Omental fat pad (tissue), 4 donors: ENCODE data around the gene HBB. TPM values are rescaled to one million over a fixed set of nuclear protein-coding genes. Genes with fewer than 3 reads are reported as not detected.

Experiments used
- ATAC-seq: fragments of 150-250 bp; one replicate; pipeline ENCODE4 v1.9.1; 2016; ENCODE audit warnings: mild to moderate bottlenecking, moderate library complexity; ENCODE audit not compliant: low FRiP score
- DNase-seq: peaks from one replicate; pipeline ENCODE4 v3.0.0-alpha.2; 2019; ENCODE audit warnings: low spot score
- total RNA-seq, 4 donors: library from RNA; depleted of rRNA; stranded (reverse); fragments of >200 nt; gene quantifications; one replicate each; pipeline ENCODE4 v1.1.0, GENCODE V29; 2016
- TF ChIP-seq, protein P1 (sequence below), 3 donors: fragments of 450-650 bp; IDR thresholded peaks; one replicate each; pipeline ENCODE4 v1.5.1; 2016 to 2017; ENCODE audit warnings: antibody characterized with exemption in 3 of 3, mild to moderate bottlenecking in 3 of 3, moderate library complexity in 2 of 3

HBB gene
- total RNA-seq, 4 donors from 2014 or later, result 160 to 1,928 (median 219) TPM

DNA sequence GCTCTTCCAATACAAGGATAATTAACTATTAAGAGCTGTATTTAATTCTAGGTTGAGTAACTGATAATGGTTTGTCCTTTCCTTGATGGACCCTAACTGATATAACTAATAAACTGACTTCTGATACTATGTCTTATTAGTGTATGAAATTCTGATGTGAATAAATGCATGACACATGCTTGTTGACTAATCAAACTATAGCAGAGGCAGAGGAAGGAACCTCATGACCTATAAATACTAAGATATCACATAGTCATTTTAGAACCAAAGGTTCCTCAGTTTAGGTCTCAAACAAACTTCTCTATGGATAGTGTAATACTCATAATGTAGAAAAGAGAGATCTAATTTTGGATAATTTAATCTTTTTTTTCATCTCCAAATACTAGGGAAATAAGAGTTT is 12.2 kb upstream of the HBB start:
- ATAC-seq (no peak), DNase-seq (no peak)
- TF ChIP-seq, protein P1, sequence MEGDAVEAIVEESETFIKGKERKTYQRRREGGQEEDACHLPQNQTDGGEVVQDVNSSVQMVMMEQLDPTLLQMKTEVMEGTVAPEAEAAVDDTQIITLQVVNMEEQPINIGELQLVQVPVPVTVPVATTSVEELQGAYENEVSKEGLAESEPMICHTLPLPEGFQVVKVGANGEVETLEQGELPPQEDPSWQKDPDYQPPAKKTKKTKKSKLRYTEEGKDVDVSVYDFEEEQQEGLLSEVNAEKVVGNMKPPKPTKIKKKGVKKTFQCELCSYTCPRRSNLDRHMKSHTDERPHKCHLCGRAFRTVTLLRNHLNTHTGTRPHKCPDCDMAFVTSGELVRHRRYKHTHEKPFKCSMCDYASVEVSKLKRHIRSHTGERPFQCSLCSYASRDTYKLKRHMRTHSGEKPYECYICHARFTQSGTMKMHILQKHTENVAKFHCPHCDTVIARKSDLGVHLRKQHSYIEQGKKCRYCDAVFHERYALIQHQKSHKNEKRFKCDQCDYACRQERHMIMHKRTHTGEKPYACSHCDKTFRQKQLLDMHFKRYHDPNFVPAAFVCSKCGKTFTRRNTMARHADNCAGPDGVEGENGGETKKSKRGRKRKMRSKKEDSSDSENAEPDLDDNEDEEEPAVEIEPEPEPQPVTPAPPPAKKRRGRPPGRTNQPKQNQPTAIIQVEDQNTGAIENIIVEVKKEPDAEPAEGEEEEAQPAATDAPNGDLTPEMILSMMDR (IDR thresholded peaks at IDR 0.05), result no peak

DNA sequence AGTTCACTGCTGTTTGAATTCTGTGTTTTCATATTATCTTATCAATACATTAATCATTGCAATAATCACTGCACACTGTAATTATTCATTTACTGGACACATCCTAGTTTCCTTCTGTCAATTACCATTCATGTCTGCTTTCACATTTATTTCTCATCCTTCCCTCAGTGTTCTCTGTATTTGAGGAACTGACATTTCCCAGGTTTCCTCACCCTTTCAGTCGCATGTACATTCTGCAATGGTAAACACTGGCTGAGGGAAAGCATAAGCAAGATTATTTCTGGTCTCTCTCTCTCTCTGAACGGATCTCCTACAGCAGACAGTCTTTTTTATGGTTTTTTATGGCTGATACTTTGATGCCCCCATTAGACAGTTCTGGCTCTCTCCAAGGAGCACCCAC is 11.6 kb upstream of the HBB start:
- DNase-seq (no peak), ATAC-seq (no peak)
- TF ChIP-seq, protein P1 (IDR thresholded peaks at IDR 0.05), result no peak

DNA sequence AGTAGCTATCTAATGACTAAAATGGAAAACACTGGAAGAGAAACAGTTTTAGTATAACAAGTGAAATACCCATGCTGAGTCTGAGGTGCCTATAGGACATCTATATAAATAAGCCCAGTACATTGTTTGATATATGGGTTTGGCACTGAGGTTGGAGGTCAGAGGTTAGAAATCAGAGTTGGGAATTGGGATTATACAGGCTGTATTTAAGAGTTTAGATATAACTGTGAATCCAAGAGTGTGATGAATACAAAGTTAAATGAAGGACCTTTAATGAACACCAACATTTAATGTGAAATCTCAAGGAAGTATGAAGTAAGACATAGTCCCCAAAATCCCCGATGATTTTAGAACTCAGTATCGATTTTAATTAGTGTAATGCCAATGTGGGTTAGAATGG is 10.5 kb upstream of the HBB start:
- DNase-seq (no peak), ATAC-seq (no peak)
- TF ChIP-seq, protein P1 (IDR thresholded peaks at IDR 0.05), result no peak

DNA sequence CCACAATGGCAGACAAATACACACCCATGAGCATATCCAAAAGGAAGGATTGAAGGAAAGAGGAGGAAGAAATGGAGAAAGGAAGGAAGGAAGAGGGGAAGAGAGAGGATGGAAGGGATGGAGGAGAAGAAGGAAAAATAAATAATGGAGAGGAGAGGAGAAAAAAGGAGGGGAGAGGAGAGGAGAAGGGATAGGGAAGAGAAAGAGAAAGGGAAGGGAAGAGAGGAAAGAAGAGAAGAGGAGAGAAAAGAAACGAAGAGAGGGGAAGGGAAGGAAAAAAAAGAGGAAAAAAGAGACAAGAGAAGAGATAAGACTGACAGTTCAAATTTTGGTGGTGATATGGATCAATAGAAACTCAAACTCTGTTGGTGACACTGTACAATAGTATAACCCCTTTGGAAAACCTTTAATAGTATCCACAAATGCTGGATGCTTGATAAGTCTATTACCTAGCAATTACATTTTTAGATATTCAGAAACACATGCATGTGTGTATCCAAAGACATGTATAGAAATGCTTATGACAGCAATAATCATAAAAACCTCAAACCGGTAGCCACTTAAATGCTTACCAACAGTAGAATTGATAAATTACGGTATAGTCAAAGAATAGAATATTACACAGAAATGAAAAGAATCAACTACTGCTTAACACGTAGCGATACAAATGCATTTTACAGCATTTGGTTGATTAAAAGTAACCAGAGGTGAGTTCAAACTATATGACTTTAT is 8.7 kb upstream of the HBB start:
- TF ChIP-seq, protein P1 (IDR thresholded peaks at IDR 0.05), result no peak
- ATAC-seq (no peak), DNase-seq (no peak)

DNA sequence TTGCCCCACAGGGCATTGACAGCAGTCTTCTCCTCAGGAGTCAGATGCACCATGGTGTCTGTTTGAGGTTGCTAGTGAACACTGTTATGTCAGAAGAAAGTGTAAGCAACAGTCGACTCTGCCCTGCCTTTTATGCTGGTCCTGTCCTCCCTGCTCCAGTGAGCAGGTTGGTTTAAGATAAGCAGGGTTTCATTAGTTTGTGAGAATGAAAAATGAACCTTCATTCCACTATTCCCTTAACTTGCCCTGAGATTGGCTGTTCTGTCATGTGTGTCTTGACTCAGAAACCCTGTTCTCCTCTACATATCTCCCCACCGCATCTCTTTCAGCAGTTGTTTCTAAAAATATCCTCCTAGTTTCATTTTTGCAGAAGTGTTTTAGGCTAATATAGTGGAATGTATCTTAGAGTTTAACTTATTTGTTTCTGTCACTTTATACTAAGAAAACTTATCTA is 7.5 kb upstream of the HBB start, which contains the start of gene HBD:
Gene HBD, minus strand, starts transcription at position 103 of the 454 bp plus-strand sequence. Its CDS starts 50 bp downstream, at position 53.
- TF ChIP-seq, protein P1 (IDR thresholded peaks at IDR 0.05), result no peak
- DNase-seq, result no peak
- ATAC-seq, result no peak

DNA sequence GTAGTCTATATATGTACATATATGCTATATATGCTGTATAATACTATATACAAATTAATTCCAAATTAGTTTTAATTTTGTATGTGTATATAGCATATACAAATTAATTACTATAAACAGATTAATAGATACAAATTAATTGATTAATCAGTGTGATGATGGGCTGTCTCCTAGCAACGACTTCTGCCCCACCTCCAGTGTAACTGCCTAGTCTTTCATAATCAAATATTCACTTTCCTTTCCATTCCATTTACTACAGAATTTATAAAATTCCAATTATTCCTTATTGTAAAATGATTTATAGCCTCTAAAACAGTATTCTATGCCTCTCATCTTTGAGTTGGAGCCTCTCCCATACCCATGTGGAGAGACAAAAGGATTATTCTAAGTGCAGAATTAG is 6.4 kb upstream of the HBB start:
- no peak for ATAC-seq
- no peak for DNase-seq
- TF ChIP-seq, protein P1 (IDR thresholded peaks at IDR 0.05), result no peak

DNA sequence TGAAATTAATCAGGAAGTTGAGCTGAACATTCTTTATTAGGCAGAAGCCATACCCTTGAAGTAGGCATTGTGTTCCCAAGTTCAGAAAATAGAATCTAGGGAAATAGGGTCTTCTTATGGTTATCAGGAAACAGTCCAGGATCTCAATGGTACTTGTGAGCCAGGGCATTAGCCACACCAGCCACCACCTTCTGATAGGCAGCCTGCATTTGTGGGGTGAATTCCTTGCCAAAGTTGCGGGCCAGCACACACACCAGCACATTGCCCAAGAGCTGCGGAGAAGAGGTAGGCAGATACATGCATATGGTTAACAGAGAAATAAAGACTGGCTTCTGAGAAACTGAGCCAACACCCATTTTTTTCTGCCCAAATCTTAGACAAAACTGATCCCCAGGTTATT is 6.0 kb upstream of the HBB start:
- TF ChIP-seq, protein P1 (IDR thresholded peaks at IDR 0.05), result no peak
- DNase-seq (no peak), ATAC-seq (no peak)
